Heart left ventricle (tissue), 13 donors: ENCODE measurements around the gene XRCC6.

Source experiments
- CTCF ChIP-seq, 12 donors: fragments of 200-600 bp; sonication (generic) in 4 of 12; IDR thresholded peaks; one replicate each; pipeline versions ENCODE4 v1.5.0 to v1.8.0; 2018 to 2022; ENCODE audit warnings: antibody characterized with exemption in 12 of 12, mild to moderate bottlenecking in 5 of 12
- POLR2A ChIP-seq, 2 donors: fragments of 450-650 bp; IDR thresholded peaks; one replicate each; pipeline ENCODE4 v1.6.1; 2017; ENCODE audit warnings: antibody characterized with exemption in 2 of 2, mild to moderate bottlenecking in 2 of 2, moderate library complexity in 2 of 2
- donor health status: ischemic (EF 13 %, LVEDD 7.1; RV severe dilation, severe dysfunction).
- donor health status: DM: no; HTN: yes; CAD: no.
- donor health status: DM: no; HTN: no; CAD: no.
- donor health status: ischemic (EF 25% LVEDD 6.9; RV normal size, moderate dysfunction).
- donor health status: ischemic (EF 25% LVEDD 5.7; RV mildly dilated, moderate dysfunction).
- donor health status: ischemic (EF 35%, LVEDD 5.7; RV mildly dilated, moderate dysfunction).
- donor health status: nonischemic (EF 11% LVEDD 7.7; RV severe dilation, severe dysfunction).
- donor health status: DM: yes; HTN: yes; CAD: no.
- donor health status: PGD.
- donor health status: ischemic (EF 29% LVEDD 5.4; RV normal size, mild dysfunction).
- donor health status: nonischemic (EF 23%, LVEDD 6.1; RV moderate dilation, normal function).

DNA sequence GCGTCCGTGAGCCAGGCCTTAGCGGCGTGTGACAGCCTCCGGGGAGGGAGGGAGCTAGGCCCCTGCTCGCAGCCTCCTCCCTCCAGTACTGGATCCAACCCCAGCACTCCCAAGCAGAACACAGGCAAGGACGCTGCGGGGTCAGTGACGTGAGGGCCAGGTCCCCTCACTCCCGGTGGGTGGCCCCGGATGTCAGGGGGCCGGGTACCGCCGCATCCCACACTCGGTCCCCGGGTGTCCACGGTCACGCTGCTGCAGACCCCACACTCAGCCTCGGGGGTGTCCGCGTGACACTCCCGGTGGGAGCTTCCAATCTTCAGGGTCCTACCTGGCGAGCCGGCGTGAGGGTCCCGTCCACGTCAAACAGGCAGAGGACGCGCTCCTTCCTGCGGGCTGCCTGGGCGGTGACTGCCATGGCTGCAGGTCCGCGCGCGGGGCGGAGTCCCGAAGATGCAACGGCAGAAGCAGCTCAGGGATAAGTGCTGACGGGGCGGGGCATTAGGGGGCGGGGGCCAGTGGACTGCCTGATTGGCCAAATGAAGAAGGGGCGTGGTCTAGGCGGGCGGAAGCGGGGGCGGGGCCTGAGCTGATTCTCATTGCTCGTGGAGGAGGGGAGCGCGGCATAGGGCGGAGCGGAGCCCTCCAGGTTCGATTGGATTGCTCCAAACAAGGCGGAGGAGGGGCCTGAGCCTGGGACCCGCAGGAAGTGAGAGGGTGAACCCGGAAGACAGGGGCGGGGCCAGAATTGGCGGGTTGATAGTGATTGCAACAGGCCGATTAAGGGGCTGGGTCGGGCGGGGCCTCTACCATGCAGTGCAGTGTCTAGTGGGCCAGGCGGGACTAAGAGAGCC, 31.5 kb upstream of the XRCC6 start, which contains the start of gene PMM1:
- TF ChIP-seq CTCF (IDR thresholded peaks at IDR 0.05) (no peak), POLR2A (IDR thresholded peaks at IDR 0.05) (peak in 1 of 2 donors; percentile 83)
